ENCODE data around the gene IL23A. TPM values are rescaled to one million over a fixed set of nuclear protein-coding genes. Genes with fewer than 3 reads are reported as not detected.
A peak's percentile ranks its signal among the peaks of the same experiment; 100 is the strongest.

IL23A gene
- total and polyA plus RNA-seq, 2 of the 13 experiments (the other 11 are each of a cell fraction or from before 2014, with no cell fraction given): 0.33 to 0.35 TPM

DNA sequence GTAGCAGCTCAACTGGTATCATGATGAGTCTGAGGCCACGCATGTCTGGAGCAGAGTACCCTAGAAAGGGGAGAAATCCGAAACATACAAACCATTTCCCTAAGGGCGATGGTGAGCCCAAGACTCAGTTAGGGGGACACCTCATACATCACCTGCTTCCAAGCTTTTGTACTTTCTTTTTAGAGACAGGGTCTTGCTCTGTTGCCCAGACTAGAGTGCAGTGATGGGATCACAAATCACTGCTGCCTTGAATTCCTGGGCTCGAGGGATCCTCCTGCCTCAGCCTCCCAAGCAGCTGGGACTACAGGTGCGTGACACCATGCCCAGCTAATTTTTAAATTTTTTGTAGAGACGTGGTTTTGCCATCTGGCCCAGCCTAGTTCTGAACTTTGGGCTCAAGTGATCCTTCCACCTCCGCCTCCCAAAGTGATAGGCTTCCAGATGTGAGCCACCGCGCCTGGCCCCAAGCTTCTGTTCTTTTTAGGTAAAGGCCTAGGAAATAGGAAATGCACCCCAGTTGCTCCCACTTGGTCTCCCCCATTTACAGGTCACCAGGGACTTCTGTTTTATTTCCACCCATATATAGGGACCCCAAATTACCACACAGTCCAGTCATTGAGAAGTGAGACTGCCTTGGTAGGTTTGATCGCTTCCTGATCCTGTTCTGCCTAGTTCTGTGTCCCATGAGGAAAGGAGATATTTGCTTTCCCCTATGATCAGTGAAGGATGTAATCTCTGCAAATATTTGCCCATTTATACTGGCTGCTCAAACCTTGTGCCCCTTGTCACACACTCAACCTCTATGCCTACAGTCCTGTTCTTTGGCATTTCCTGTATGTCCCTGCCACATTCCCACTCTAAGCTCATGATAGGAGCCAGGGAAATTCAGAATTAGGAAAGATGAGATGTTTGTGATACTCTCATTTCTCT, 23.7 kb downstream of the IL23A start, which contains the start of gene APOF (continued):
- TF ChIP-seq PHF20 (CRISPR knock-in tag; IDR thresholded peaks at IDR 0.05): no peak
- TF ChIP-seq, protein P1, sequence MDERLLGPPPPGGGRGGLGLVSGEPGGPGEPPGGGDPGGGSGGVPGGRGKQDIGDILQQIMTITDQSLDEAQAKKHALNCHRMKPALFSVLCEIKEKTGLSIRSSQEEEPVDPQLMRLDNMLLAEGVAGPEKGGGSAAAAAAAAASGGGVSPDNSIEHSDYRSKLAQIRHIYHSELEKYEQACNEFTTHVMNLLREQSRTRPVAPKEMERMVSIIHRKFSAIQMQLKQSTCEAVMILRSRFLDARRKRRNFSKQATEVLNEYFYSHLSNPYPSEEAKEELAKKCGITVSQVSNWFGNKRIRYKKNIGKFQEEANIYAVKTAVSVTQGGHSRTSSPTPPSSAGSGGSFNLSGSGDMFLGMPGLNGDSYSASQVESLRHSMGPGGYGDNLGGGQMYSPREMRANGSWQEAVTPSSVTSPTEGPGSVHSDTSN (CRISPR knock-in tag; IDR thresholded peaks at IDR 0.05): no peak
- TF ChIP-seq ZNF780A (CRISPR knock-in tag; IDR thresholded peaks at IDR 0.05): no peak
- TF ChIP-seq ZNF547 (CRISPR knock-in tag; IDR thresholded peaks at IDR 0.05): 0 out of 2 replicates have a peak, but pooled peaks have one; percentile 39
- no peak for TF ChIP-seq SP4 (CRISPR knock-in tag; IDR thresholded peaks at IDR 0.05)
- TF ChIP-seq RBFOX2 (IDR thresholded peaks at IDR 0.05; ENCODE audit: low read depth, low read length): peak; percentile 40; the same call in 1 of the 2 replicates
- no peak for TF ChIP-seq ONECUT2 (CRISPR knock-in tag; IDR thresholded peaks at IDR 0.05)
- peak; percentile 40; the same call in 1 of the 2 replicates for TF ChIP-seq ZNF503 (CRISPR knock-in tag; IDR thresholded peaks at IDR 0.05)
- peak; percentile 38; the same call in 1 of the 2 replicates for TF ChIP-seq KMT2B (CRISPR knock-in tag; IDR thresholded peaks at IDR 0.05)
- no peak for TF ChIP-seq FOXK1 (CRISPR knock-in tag; IDR thresholded peaks at IDR 0.05; ENCODE audit: borderline replicate concordance, low read depth)
- TF ChIP-seq RCOR2 (CRISPR knock-in tag; IDR thresholded peaks at IDR 0.05): peak; percentile 39; the same call in 1 of the 2 replicates
- no peak for TF ChIP-seq ZNF589 (CRISPR knock-in tag; conservative IDR thresholded peaks at IDR 0.05)
- TF ChIP-seq, protein P2, sequence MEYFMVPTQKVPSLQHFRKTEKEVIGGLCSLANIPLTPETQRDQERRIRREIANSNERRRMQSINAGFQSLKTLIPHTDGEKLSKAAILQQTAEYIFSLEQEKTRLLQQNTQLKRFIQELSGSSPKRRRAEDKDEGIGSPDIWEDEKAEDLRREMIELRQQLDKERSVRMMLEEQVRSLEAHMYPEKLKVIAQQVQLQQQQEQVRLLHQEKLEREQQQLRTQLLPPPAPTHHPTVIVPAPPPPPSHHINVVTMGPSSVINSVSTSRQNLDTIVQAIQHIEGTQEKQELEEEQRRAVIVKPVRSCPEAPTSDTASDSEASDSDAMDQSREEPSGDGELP (IDR thresholded peaks at IDR 0.05; ENCODE audit: borderline replicate concordance, low read depth): no peak
- TF ChIP-seq BORCS8-MEF2B (CRISPR knock-in tag; IDR thresholded peaks at IDR 0.05): no peak
- TF ChIP-seq ZFP90 (CRISPR knock-in tag; IDR thresholded peaks at IDR 0.05; ENCODE audit: borderline replicate concordance): no peak
- no peak for TF ChIP-seq ZNF383 (CRISPR knock-in tag; IDR thresholded peaks at IDR 0.05; ENCODE audit: borderline replicate concordance)
- TF ChIP-seq DNMT1 (CRISPR knock-in tag; IDR thresholded peaks at IDR 0.05): no peak
- no peak for TF ChIP-seq CENPBD1 (CRISPR knock-in tag; IDR thresholded peaks at IDR 0.05; ENCODE audit: borderline replicate concordance, low read depth)
- no peak for TF ChIP-seq MXD3 (CRISPR knock-in tag; IDR thresholded peaks at IDR 0.05)
- no peak for TF ChIP-seq ZNF564 (CRISPR knock-in tag; IDR thresholded peaks at IDR 0.05)
- TF ChIP-seq MBNL3 (CRISPR knock-in tag; conservative IDR thresholded peaks at IDR 0.05): no peak
- TF ChIP-seq TAF1 (CRISPR knock-in tag; IDR thresholded peaks at IDR 0.05): no peak

Data from HepG2 (cell line).